WTC11 (cell line): ENCODE results near the gene HACE1.

ENCODE experiments used
- ATF3 ChIP-seq: sonication (generic); formaldehyde crosslinking; conservative IDR thresholded peaks from 2 replicates; pipeline ENCODE4 v1.8.1; 2022; ENCODE audit warnings: mild to moderate bottlenecking, missing genetic modification reagents
- CREB1 ChIP-seq: sonication (generic); formaldehyde crosslinking; IDR thresholded peaks from 2 replicates; pipeline ENCODE4 v1.8.0; 2023; ENCODE audit warnings: mild to moderate bottlenecking, missing genetic modification reagents
- CTCF ChIP-seq: fragments of 200-600 bp; IDR thresholded peaks from 2 replicates; pipeline ENCODE4 v1.8.0; 2022; ENCODE audit warnings: antibody characterized with exemption
- ZNF263 ChIP-seq: sonication (generic); formaldehyde crosslinking; IDR thresholded peaks from 2 replicates; pipeline ENCODE4 v1.8.1; 2022; ENCODE audit warnings: low read depth, mild to moderate bottlenecking, moderate library complexity, missing genetic modification reagents

GRCh38 chr6:104828478-104828877 lies 31.2 kb downstream of the HACE1 start:
- TF ChIP-seq CTCF, result no peak
- TF ChIP-seq ATF3 (CRISPR knock-in tag), result no peak
- no peak for TF ChIP-seq ZNF263 (CRISPR knock-in tag)
- TF ChIP-seq CREB1, result no peak
